22Rv1 (cell line): ENCODE data around the gene ZBTB7C.

ENCODE experiments used
- H3K27ac ChIP-seq: fragments of 450-650 bp; 2 replicates; pipeline ENCODE4 v1.5.1; 2017
- ZFX ChIP-seq: fragments of 450-650 bp; IDR thresholded peaks from 2 replicates; pipeline ENCODE4 v1.6.1; 2017; ENCODE audit warnings: antibody characterized with exemption, borderline replicate concordance
- TF ChIP-seq, protein P1 (sequence below): fragments of 450-650 bp; IDR thresholded peaks from 2 replicates; pipeline ENCODE4 v1.5.1; 2017; ENCODE audit warnings: mild to moderate bottlenecking

The ZBTB7C gene

DNA sequence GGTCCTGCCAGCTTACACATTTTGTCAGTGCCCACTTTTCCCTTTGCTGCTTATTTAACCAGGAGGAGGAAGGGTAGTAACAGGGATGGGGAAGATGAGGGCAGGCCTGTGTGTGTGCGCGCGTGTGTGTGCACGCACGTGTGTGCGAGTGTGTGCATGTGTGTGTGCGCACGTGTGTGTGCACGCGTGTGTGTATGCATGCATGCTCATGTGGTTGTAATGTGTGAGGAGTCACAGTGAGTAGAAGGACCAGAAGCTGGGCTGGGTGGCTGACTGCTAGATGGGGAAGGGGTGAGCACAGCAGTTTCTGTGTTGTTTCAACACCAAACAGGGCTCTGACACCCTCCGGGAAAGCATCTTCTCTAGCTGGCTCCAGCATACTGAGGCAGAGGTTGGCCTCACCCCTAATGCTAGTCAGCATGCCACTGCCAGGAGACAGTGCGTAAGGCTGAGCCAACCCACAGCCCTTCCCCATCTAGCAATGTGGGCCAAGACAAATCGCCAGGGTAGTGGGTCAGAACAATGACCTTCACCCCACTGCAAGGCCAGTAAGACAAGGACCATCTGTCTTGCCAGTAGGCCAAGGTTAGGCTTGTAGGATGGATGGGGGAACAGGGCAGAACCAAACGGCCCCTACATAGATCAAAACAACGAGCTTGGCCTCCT, 260.0 kb downstream of the ZBTB7C start:
- H3K27ac ChIP-seq = no peak overlapping the region
- no peak for TF ChIP-seq ZFX
- TF ChIP-seq, protein P1, sequence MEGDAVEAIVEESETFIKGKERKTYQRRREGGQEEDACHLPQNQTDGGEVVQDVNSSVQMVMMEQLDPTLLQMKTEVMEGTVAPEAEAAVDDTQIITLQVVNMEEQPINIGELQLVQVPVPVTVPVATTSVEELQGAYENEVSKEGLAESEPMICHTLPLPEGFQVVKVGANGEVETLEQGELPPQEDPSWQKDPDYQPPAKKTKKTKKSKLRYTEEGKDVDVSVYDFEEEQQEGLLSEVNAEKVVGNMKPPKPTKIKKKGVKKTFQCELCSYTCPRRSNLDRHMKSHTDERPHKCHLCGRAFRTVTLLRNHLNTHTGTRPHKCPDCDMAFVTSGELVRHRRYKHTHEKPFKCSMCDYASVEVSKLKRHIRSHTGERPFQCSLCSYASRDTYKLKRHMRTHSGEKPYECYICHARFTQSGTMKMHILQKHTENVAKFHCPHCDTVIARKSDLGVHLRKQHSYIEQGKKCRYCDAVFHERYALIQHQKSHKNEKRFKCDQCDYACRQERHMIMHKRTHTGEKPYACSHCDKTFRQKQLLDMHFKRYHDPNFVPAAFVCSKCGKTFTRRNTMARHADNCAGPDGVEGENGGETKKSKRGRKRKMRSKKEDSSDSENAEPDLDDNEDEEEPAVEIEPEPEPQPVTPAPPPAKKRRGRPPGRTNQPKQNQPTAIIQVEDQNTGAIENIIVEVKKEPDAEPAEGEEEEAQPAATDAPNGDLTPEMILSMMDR = no peak

DNA sequence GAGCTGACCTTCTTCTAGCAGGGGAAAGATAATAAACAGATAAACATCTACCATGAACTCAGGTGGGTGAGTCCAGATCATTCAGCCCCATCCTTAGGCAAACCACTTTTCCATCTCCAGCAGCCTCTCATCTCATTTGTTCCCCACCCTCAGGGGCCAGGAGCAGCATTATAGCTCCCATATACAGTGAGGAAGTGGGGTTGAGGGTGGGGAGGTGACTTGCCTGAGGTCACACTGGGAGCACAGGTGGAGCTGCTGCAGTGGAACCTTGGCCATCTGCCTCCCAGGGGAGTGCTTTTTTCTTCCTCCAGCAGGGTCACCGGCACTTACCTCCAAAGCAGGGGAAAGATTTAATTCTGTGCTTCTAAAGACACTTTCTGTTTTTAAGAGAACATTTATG, 266.2 kb downstream of the ZBTB7C start:
- TF ChIP-seq, protein P1 = no peak
- no peak for TF ChIP-seq ZFX
- no peak overlapping the region for H3K27ac ChIP-seq

DNA sequence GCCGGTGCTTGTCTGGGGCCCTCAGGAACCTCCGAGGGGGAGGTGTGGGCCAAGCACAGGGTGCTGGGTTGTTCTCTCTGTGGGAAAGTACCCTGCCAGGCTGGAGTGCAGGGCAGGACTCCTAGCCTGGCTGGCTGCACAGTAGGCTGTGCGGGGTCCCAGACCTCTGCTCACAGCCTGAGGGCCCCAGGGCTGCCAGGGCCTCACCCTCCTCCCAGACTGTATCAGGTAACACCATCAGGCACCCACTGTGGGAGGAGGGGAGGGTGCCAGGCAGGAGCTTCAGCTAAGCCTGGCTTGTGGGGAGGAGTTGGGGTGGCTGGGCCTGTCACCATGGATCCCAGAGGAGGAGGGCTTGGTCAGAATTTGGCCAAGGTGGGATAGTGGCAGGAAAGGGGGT, 266.8 kb downstream of the ZBTB7C start:
- no peak for TF ChIP-seq ZFX
- TF ChIP-seq, protein P1 = no peak
- H3K27ac ChIP-seq = no peak overlapping the region

DNA sequence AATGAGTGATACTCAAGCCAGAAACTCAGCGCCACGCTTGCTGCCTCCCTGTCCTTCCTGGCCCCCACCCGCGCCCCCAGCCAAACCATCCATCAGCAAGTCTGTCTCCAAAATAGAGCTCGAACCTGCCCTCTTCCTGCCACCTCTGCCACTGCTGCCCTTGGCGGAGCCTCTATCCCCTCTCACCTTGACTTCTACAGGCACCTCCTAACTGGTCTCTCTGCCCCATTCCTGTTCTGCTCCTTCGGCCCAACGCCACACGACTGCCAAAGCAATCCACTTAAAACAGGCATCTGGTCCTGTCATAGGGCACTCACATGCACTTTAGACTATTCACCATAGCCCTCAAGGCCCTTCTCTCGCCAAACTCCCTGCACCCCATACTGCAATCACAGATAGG, 268.5 kb downstream of the ZBTB7C start:
- TF ChIP-seq, protein P1 = no peak
- TF ChIP-seq ZFX = no peak
- H3K27ac ChIP-seq = no peak overlapping the region

DNA sequence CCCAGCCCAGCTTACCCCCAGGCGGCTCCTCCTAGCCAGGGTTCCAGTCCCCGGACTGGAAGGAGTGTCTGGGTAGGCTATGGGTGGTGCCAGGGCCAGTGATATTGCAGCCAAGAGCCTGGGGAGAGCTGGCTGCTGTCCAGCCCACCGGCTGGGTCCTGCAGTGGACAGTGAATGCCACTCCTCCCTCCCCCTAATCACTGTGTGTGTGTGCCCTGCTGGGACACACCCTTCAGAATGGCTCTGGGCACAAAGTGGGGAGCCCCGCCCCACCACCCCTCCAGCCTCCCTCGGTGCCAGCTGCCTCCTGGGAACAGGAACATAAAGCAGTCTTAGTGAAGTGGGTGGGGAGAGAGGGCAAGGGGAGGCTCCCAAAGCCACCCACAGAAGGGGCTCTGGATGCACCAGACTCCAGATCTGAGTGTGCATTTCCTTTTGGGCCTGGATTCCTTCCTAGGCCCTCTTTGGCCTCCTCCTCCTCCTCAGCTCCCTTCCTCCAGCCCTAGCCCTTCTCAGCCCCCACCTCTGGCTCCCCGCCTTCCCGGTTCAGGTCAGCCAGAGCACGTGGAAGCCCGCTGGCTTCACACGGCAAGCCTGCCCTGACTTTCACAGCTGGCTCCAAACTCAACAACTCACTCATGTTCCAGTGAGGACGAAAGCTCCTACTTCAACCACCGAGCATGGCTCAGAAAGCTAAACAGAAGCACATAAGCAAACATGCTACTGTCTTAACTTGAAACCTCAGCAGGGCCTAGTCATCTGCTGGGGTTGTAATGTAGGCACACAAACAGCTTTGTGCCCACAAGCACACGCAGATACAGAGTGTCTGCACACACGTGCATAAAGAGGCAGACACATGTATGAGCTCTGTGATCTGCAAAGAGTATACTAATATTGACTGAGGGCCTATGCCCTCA, 269.5 kb downstream of the ZBTB7C start:
- TF ChIP-seq, protein P1 = no peak
- TF ChIP-seq ZFX = no peak
- H3K27ac ChIP-seq = no peak overlapping the region

DNA sequence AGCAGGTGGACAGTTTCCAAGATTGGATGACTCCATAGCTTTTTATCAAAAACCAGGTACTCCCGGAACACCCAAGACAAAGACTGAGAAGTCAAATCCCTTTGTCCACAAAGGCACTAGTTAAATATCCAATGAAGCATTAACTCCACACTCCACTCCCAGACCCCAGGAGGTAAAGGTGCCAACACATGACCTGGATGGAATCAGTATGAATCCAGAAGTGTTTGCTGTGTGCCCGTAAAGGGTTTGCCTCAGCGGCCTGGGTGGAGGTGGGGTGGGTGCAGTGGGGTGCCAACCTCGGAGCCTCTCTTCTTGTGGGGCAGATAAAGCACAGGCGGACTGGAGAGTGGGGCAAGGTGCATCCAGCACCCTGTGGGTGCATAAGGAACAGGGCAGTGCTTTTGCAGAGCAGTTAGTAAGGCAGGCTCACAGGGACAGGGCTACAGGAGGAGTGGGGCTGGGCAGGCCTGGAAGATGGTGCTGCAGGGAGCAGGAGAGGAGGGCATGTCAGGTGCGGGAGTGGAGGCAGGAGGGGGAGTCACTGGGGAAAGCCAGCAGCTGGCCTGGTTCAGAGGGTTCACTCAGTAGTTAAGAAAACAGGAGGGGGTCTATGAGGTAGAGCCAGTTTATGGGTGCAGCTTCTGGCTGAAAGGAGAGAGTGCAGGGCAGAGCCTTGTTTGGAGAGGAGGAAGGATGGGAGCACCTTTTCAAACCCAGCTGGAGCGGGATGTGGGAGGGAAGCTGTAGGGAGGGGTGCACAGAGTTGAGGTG, 270.3 kb downstream of the ZBTB7C start:
- no peak overlapping the region for H3K27ac ChIP-seq
- no peak for TF ChIP-seq ZFX
- TF ChIP-seq, protein P1 = no peak
